ENCODE data around the gene TAP2.

- TF ChIP-seq, protein P1, sequence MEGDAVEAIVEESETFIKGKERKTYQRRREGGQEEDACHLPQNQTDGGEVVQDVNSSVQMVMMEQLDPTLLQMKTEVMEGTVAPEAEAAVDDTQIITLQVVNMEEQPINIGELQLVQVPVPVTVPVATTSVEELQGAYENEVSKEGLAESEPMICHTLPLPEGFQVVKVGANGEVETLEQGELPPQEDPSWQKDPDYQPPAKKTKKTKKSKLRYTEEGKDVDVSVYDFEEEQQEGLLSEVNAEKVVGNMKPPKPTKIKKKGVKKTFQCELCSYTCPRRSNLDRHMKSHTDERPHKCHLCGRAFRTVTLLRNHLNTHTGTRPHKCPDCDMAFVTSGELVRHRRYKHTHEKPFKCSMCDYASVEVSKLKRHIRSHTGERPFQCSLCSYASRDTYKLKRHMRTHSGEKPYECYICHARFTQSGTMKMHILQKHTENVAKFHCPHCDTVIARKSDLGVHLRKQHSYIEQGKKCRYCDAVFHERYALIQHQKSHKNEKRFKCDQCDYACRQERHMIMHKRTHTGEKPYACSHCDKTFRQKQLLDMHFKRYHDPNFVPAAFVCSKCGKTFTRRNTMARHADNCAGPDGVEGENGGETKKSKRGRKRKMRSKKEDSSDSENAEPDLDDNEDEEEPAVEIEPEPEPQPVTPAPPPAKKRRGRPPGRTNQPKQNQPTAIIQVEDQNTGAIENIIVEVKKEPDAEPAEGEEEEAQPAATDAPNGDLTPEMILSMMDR (IDR thresholded peaks at IDR 0.05 in 2 of 3, conservative IDR thresholded peaks at IDR 0.05 in 1 of 3; ENCODE audit: control insufficient read depth in 2 of 3, extremely low read depth in 1 of 3, insufficient read depth in 1 of 3, low read depth in 3 of 3, low read length in 3 of 3) = no peak
- no peak for TF ChIP-seq ATF7 (IDR thresholded peaks at IDR 0.05; ENCODE audit: low read depth)
- no peak for TF ChIP-seq ELK1 (IDR thresholded peaks at IDR 0.05; ENCODE audit: low read depth, low read length)
- no peak for TF ChIP-seq CBFB (IDR thresholded peaks at IDR 0.05; ENCODE audit: low read depth)
- no peak for TF ChIP-seq BCL11A (IDR thresholded peaks at IDR 0.05; ENCODE audit: low read depth, low read length)
- no peak for TF ChIP-seq CHD4 (IDR thresholded peaks at IDR 0.05)
- TF ChIP-seq NR2F1 (conservative IDR thresholded peaks at IDR 0.05) = no peak
- TF ChIP-seq YY1 (IDR thresholded peaks at IDR 0.05; ENCODE audit: low read depth, low read length) = no peak
- no peak for TF ChIP-seq TAF1 (IDR thresholded peaks at IDR 0.05; ENCODE audit: borderline replicate concordance, low read depth, low read length)
- TF ChIP-seq EZH2 (IDR thresholded peaks at IDR 0.05; ENCODE audit: borderline replicate concordance, control insufficient read depth, low read depth, low read length) = no peak
- no peak for TF ChIP-seq GABPA (IDR thresholded peaks at IDR 0.05; ENCODE audit: low read depth)
- TF ChIP-seq ZNF274 (IDR thresholded peaks at IDR 0.05; ENCODE audit: insufficient read depth, insufficient read length) = no peak
- TF ChIP-seq, protein P2, sequence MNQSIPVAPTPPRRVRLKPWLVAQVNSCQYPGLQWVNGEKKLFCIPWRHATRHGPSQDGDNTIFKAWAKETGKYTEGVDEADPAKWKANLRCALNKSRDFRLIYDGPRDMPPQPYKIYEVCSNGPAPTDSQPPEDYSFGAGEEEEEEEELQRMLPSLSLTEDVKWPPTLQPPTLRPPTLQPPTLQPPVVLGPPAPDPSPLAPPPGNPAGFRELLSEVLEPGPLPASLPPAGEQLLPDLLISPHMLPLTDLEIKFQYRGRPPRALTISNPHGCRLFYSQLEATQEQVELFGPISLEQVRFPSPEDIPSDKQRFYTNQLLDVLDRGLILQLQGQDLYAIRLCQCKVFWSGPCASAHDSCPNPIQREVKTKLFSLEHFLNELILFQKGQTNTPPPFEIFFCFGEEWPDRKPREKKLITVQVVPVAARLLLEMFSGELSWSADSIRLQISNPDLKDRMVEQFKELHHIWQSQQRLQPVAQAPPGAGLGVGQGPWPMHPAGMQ (IDR thresholded peaks at IDR 0.05; ENCODE audit: borderline replicate concordance) = no peak
Observed at GRCh38 chr6:32837651-32838113, 857 bp downstream of the TAP2 start.

Measured in GM12878 (cell line).